Measurements from ENCODE around the gene HNRNPL.
"Not testable (repeated sequence)": the region's sequence is repeated elsewhere in the genome, so short reads cannot be mapped to it uniquely, and the experiment has no call there.

HNRNPL gene

GRCh38 chr19:38830039-38830733, 19.6 kb downstream of the HNRNPL start:
- H3K27me3 ChIP-seq (ENCODE audit: control insufficient read depth, insufficient read depth, low read length): no peaks in the 10 kb centered on the region
- H3K4me1 ChIP-seq: peaks cover 7% of the 10 kb centered on the region
- no peak overlapping the region for H3K27ac ChIP-seq
- TF ChIP-seq, protein P1, sequence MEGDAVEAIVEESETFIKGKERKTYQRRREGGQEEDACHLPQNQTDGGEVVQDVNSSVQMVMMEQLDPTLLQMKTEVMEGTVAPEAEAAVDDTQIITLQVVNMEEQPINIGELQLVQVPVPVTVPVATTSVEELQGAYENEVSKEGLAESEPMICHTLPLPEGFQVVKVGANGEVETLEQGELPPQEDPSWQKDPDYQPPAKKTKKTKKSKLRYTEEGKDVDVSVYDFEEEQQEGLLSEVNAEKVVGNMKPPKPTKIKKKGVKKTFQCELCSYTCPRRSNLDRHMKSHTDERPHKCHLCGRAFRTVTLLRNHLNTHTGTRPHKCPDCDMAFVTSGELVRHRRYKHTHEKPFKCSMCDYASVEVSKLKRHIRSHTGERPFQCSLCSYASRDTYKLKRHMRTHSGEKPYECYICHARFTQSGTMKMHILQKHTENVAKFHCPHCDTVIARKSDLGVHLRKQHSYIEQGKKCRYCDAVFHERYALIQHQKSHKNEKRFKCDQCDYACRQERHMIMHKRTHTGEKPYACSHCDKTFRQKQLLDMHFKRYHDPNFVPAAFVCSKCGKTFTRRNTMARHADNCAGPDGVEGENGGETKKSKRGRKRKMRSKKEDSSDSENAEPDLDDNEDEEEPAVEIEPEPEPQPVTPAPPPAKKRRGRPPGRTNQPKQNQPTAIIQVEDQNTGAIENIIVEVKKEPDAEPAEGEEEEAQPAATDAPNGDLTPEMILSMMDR (IDR thresholded peaks at IDR 0.05): no peak
- no peaks in the 10 kb centered on the region for H3K36me3 ChIP-seq (ENCODE audit: control insufficient read depth, insufficient read depth, low read length)
- H3K9me3 ChIP-seq (ENCODE audit: control insufficient read depth, low read length): no peaks in the 10 kb centered on the region
- no peak overlapping the region for H3K4me2 ChIP-seq (ENCODE audit: low read length)
- no peak overlapping the region for H3K9ac ChIP-seq
- H3K79me2 ChIP-seq: peaks cover 8% of the 10 kb centered on the region
- H2AFZ ChIP-seq: no peak overlapping the region
- H3K4me3 ChIP-seq (ENCODE audit: low read depth, low read length): no peak overlapping the region

GRCh38 chr19:38829203-38829602, 20.6 kb downstream of the HNRNPL start:
- H3K27me3 ChIP-seq (ENCODE audit: control insufficient read depth, insufficient read depth, low read length): not testable (repeated sequence)

DNA sequence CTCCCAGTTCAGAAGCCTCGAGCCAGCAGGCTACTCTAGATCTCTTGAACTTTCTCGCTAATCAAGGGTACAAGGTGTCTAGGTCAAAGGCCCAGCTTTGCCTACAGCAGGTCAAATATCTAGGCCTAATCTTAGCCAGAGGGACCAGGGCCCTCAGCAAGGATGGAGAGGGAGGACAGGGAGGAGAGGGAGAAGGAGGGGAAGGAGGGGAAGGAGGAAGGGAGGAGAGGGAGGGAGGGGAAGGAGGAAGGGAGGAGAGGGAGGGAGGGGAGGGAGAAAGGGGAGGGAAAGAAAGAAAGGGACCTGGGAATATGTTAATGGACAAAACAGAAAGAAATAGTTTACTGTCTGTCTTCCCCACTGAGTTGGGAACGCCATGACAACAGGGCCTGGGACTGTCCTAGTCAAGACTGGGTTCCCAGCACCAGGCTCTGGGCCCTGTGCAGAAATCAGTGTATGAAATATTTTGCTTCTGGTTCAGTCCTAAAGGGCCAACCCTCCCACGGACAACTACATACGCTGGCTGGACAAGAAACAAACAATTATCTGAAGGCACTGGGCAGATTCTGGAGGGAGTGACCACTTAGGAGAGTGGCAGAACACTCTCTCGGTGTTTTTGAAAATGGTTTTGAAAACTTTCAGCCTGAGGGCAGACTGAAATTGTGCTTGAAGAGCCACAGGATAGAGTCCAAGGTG, 22.8 kb downstream of the HNRNPL start:
- H3K27me3 ChIP-seq (ENCODE audit: control insufficient read depth, insufficient read depth, low read length): no peaks in the 10 kb centered on the region
- no peak overlapping the region for H3K4me3 ChIP-seq (ENCODE audit: low read depth, low read length)
- no peaks in the 10 kb centered on the region for H3K36me3 ChIP-seq (ENCODE audit: control insufficient read depth, insufficient read depth, low read length)
- no peak overlapping the region for H2AFZ ChIP-seq
- no peak overlapping the region for H3K4me2 ChIP-seq (ENCODE audit: low read length)
- H3K4me1 ChIP-seq: peaks cover 7% of the 10 kb centered on the region
- no peaks in the 10 kb centered on the region for H3K9me3 ChIP-seq (ENCODE audit: control insufficient read depth, low read length)
- TF ChIP-seq, protein P1 (IDR thresholded peaks at IDR 0.05): no peak
- H3K79me2 ChIP-seq: peaks cover 16% of the 10 kb centered on the region
- H3K27ac ChIP-seq: no peak overlapping the region
- H3K9ac ChIP-seq: no peak overlapping the region

More at GRCh38 chr19:38829203-38829602, 20.6 kb downstream of the HNRNPL start:
- H3K4me1 ChIP-seq; H3K4me3 ChIP-seq (ENCODE audit: low read depth, low read length); H3K9me3 ChIP-seq (ENCODE audit: control insufficient read depth, low read length); H2AFZ ChIP-seq; H3K27ac ChIP-seq; H3K36me3 ChIP-seq (ENCODE audit: control insufficient read depth, insufficient read depth, low read length); H3K9ac ChIP-seq; H3K4me2 ChIP-seq (ENCODE audit: low read length): not testable (repeated sequence)
- H3K79me2 ChIP-seq: peaks cover 12% of the 10 kb centered on the region

- not testable (repeated sequence) for H3K9ac ChIP-seq; H3K36me3 ChIP-seq (ENCODE audit: control insufficient read depth, insufficient read depth, low read length); H3K27me3 ChIP-seq (ENCODE audit: control insufficient read depth, insufficient read depth, low read length); H3K9me3 ChIP-seq (ENCODE audit: control insufficient read depth, low read length); H3K4me2 ChIP-seq (ENCODE audit: low read length); H2AFZ ChIP-seq; H3K4me3 ChIP-seq (ENCODE audit: low read depth, low read length); H3K27ac ChIP-seq; H3K4me1 ChIP-seq
- peaks cover 16% of the 10 kb centered on the region for H3K79me2 ChIP-seq
Observed at GRCh38 chr19:38825936-38826335, 23.9 kb downstream of the HNRNPL start.

GRCh38 chr19:38821230-38821825, 28.5 kb downstream of the HNRNPL start:
- H3K27ac ChIP-seq; H3K4me2 ChIP-seq (ENCODE audit: low read length); H3K9me3 ChIP-seq (ENCODE audit: control insufficient read depth, low read length); H3K4me1 ChIP-seq; H3K9ac ChIP-seq; H2AFZ ChIP-seq; H3K4me3 ChIP-seq (ENCODE audit: low read depth, low read length); H3K36me3 ChIP-seq (ENCODE audit: control insufficient read depth, insufficient read depth, low read length); H3K27me3 ChIP-seq (ENCODE audit: control insufficient read depth, insufficient read depth, low read length): not testable (repeated sequence)
- H3K79me2 ChIP-seq: peaks cover 12% of the 10 kb centered on the region

DNA sequence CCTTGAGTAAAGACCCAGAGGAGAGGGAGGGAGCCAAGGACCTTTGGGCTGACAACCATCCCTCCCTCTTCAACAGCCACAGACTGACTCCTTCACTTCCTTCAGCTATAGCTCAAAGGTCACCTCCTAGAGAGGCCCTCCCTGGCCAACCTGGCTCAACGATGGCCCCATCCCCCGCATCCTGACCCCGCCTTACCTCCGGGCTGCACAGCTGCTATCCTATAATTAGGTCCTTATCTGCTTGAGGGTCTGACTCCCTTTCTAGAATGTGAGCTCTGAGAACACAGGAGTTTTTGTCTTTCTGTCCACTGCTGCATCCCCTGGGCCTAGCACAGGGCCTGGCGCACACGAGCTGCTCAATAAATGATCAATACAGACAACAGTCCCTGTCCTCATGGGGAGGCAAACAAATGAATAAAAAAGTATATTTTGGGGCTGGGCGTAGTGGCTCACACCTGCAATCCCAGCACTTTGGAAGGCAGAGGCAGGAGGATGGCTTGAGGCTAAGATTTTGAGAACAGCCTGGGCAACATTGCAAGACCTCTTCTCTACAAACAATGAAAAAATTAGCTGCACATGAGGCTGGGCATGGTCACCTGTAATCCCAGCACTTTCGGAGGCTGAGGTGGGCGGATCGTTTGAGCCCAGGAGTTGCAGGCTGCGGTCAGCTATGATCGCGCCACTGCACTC, 30.4 kb downstream of the HNRNPL start:
- Histone ChIP-seq H3K9me3 (ENCODE audit: control insufficient read depth, low read length) (no peaks in the 10 kb centered on the region), H3K4me3 (ENCODE audit: low read depth, low read length) (no peak overlapping the region), H2AFZ (no peak overlapping the region), H3K27ac (no peak overlapping the region), H3K9ac (no peak overlapping the region), H3K79me2 (peaks cover 4% of the 10 kb centered on the region), H3K27me3 (ENCODE audit: control insufficient read depth, insufficient read depth, low read length) (no peaks in the 10 kb centered on the region), H3K4me2 (ENCODE audit: low read length) (no peak overlapping the region), H3K36me3 (ENCODE audit: control insufficient read depth, insufficient read depth, low read length) (no peaks in the 10 kb centered on the region), H3K4me1 (no peaks in the 10 kb centered on the region)
- TF ChIP-seq, protein P1 (IDR thresholded peaks at IDR 0.05): no peak
